GM21528 (cell line): ENCODE results near the gene SGCG.

Experiments
- ATAC-seq: cut with Tn5 transposase; IDR thresholded peaks from one replicate; pipeline ENCODE4 v1.9.1; 2021; ENCODE audit warnings: mild to moderate bottlenecking, moderate library complexity; ENCODE audit not compliant: unreplicated experiment, low FRiP score

Gene SGCG

DNA sequence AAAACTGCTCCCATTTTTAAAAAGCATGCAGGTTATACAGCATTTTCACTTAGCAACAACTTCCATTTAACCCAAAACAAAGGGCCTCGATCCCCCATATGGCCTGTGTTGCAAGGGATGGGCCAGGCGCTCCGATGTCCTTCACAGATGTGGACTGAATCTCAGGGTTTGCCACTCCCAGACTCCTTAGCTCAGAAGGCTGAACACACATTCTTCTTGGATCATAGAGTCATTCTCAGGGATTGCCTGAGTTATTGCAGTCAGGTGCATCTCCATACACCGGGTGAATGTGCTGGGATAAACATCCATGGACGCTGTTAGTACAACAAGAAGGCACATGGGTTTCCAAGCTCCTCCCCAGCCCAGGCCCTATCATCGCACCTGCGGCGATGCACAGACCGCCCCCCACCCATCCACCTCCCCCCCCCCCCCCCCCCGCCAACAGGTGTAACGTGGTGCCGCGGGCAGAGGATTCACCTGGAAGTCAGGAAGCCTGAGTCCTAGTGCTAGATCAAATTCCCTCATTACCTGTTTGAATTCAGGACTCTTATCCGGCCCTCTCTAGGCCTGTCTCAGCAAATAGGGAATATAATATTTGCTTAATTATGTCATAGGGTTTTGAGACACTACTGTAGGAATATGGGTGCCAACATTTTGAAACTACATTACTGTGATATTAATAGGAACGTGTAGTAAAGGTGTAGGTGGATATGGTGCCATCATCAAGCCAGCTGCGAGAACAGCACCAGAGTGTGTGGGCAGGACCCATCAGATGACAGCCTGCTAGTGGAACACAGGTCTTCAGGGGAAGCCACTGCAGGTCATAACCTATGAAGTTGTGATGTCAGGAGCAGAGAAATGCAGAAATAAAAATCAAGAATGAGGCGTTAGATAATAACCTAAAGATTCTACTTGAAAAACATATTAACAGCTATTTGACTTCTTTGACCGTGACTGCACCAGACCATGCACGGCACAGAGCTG, 141.9 kb downstream of the SGCG start:
- no peak for ATAC-seq

DNA sequence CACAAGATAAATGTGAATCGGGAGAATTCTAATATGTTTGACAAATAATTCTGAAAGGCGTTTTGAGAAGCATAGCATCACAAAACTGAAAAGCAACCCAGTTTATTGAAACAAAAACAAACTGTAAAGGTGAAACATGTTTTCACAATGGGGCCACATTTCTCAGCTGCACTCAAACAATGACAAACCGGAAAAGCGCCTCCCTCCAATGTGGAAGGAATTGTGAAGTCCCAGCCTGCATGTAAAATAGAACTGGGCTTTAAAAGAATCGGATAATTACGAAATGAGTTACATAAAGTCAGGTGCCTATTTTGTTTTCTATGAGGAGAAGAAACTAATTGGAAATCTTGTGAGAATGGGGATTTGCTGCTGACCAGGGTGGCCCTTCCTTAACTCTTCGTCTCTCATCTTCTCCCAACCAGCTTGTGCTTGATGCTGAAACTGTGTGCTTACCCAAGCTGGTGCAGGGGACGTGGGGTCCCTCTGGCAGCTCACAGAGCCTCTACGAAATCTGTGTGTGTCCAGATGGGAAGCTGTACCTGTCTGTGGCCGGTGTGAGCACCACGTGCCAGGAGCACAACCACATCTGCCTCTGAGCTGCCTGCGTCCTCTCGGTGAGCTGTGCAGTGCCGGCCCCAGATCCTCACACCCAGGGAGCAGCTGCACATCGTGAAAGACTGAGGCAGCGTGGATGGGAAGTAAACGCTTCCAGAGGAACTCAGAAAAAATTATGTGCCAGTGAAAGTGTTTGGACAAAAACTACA, 143.3 kb downstream of the SGCG start:
- ATAC-seq: no peak

DNA sequence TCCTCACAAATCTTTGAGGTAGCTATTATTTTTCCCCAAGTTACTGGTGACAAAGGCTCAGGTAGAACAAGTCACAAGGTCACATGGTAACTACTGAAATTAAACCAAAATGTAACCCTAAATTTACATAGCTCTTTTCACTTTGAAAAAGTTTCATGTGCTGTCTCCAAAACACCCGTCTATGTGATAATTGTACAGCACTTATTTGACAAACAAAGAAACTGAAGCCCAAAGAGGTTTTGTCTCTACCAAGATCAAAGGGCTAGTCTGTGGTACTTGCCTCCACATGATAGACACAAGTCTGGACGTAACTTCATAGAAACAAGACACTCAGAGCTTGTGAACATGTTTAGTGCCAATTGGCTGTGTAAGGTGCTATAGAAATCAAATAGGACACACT, 144.4 kb downstream of the SGCG start:
- ATAC-seq: no peak

GRCh38 chr13:23330356-23330755, 149.6 kb downstream of the SGCG start:
- ATAC-seq: no peak

DNA sequence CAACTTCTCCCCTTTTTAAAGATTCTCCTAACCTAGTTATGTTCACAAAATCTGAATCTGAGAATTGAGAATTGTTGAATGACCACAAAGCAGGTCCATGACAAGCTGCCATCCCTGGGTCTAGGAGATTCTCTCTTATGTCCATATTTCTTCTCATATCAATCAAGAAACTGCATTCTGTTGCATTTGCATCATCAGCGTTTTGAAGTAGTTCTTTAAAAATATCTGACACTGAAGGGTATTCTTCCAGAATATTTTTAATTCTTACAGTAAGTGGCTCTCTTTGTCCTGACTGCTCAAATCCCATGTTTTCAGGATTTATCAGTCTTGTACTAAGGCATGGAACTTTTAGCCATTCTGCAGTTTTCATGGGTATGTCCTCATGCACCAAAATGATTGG, 158.4 kb downstream of the SGCG start:
- no peak for ATAC-seq

GRCh38 chr13:23344931-23345595, 164.3 kb downstream of the SGCG start:
- no peak for ATAC-seq

DNA sequence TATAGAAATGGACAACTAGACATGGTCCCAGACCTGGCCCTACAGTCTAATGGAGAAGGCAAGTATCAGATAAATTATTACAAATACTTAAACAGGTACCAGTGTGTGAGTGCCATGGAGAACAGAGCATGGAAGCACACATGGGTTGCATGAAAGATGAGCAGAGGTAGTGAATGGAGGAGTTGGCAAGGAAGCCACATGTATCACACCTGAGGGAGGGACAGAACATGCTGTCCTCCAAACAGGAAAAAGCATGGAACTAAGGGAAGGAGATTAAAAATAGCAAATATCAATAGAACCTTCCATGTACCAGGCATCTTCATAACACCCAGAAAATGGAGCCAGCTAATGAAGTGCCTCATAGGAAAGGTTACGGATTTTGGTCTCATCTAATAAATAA, 166.8 kb downstream of the SGCG start:
- ATAC-seq: no peak

DNA sequence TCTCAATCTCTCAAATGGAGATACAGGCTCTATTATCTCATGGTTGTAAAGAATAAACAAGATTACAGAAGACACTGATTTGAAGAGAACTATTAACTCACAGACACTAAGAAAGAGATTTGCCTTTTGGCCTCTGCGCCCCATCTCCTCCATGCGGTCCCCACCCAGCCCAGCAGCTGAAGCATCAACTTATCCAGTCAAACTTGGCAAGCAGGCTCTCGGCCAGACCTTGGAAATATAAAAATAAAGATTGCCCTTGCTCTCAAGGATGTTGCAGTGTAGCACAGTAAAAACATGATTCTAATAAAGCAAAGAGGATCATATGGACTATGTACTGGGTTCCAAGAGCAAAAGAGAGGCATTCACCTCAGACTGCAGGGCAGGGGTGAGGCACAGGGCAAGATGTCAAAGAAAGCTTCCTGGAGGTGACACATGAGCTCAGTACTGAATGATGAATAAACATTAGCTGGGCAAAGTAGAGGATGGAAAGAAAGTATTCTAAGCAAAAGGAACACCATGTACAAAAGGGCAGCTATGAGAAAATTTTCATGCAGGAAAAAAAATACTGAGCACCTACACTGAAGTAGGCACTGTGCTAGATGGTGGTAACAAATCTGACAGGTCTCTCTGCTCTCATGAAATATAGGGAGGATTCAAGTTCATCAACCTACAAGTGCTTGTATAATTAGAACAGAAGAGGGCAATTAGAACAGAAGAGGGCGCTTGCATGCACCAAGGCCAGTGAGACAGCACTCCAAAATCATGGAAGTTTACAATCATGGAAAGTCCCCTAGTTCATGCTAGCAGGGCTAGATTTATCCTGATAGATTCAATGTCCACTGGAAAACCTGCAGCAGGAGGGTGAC, 167.7 kb downstream of the SGCG start:
- ATAC-seq: no peak

- no peak for ATAC-seq
These were observed 168.6 kb downstream of the SGCG start for GRCh38 chr13:23349161-23349897.

GRCh38 chr13:23350009-23350408, 169.2 kb downstream of the SGCG start:
- no peak for ATAC-seq

- ATAC-seq: no peak
These were observed 171.4 kb downstream of the SGCG start for GRCh38 chr13:23352161-23352560.

GRCh38 chr13:23354520-23354919, 173.7 kb downstream of the SGCG start:
- no peak for ATAC-seq

DNA sequence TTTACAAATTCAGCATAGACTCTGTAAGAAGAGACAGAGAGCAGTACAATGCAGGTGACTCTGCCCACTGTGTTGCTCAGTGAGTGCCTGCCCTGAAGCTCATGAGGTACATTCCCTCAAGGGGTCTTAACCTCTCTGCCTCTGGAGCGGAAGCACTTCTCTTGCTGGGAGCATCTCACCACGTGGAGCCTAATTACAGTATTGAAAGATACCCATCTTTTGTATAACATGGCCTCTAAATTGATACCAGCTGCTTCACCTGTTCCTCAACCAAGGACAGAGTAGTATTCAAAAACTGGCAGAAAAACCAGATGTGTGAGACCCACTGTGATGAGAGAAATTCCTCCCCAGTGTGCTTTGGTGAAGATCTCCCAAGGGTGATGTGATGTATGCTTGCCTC, 175.6 kb downstream of the SGCG start:
- ATAC-seq: no peak

GRCh38 chr13:23357349-23357748, 176.6 kb downstream of the SGCG start:
- ATAC-seq: no peak

GRCh38 chr13:23359882-23360281, 179.1 kb downstream of the SGCG start:
- ATAC-seq: no peak

- ATAC-seq: no peak
These were observed 184.9 kb downstream of the SGCG start for GRCh38 chr13:23365652-23366051.

DNA sequence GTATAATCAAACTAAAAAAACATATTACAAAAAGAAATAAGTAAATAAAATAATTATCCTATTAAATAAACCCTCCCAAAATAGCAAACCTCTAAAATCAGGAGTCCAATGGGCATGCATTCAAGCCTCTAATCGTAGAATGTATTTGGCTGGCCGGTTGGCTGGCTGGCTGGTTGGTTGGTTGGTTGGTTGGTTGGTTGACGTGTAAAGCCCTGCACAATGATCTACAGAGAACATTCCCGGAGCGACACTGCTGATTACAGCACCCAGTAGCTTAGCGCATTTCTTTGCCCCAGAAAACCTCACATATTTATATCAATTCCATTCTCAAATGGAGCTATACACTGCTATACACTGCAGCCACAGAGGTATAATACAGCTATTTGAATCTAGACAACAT, 187.1 kb downstream of the SGCG start:
- no peak for ATAC-seq

- ATAC-seq: no peak
These were observed 191.6 kb downstream of the SGCG start for GRCh38 chr13:23372264-23372906.
